HCT116 (cell line): ENCODE results near the gene DOK5. TPM values are rescaled to one million over a fixed set of nuclear protein-coding genes. Genes with fewer than 3 reads are reported as not detected.

Experiments
- ATAC-seq: fragments of 200-7000 bp; cut with Tn5 transposase; 2 replicates; pipeline ENCODE4 v1.9.1; 2020; ENCODE audit warnings: mild to moderate bottlenecking, moderate library complexity
- BruUV-seq: library from RNA; stranded (reverse); fragments of 400-500 nt; replicated peaks from 2 replicates; lab custom pipeline; 2021; lab: Mats Ljungman, UMichigan
- CTCF ChIA-PET: fragments of 300-600 bp; sonication (Branson Sonifier 250); formaldehyde crosslinking; loops from one replicate; lab custom pipeline; 2021; ENCODE audit warnings: antibody characterized with exemption; lab: Charles Lee
- POLR2A ChIA-PET: fragments of 300-600, 350-600 bp; sonication (Branson Sonifier 250); formaldehyde crosslinking; loops from one replicate; lab custom pipeline; 2021; ENCODE audit warnings: antibody characterized with exemption; lab: Charles Lee
- RAD21 ChIA-PET, 2 experiments: fragments of 300-600 bp; sonication (Branson Sonifier 250); formaldehyde crosslinking; loops; one replicate each; lab custom pipeline; 2023; ENCODE audit warnings: low total read pairs in 2 of 2; ENCODE audit not compliant: uncharacterized antibody in 2 of 2, unreplicated experiment in 2 of 2, low non-redundant PET in 1 of 2; lab: Charles Lee
- DNase-seq: peaks from one replicate; pipeline ENCODE4 v3.0.0-alpha.2; 2010; ENCODE audit warnings: low read depth, low spot score
- H2AFZ ChIP-seq: fragments of 200-600 bp; shearing (Covaris generic), sonication (generic); 2 replicates; pipeline ENCODE4 v1.6.1; 2017; ENCODE audit warnings: low read depth, mixed run types, mixed read lengths, antibody characterized with exemption, low read length; ENCODE audit not compliant: poor library complexity, severe bottlenecking
- H3K27ac ChIP-seq: 2 replicates; pipeline ENCODE4 v1.5.1; 2012; ENCODE audit warnings: low read depth, low read length
- H3K27me3 ChIP-seq: fragments of 200-600 bp; sonication (generic); 2 replicates; pipeline ENCODE4 v1.6.1; 2016; ENCODE audit warnings: mixed run types, low read length, mixed read lengths; ENCODE audit not compliant: insufficient read depth
- H3K36me3 ChIP-seq, 2 experiments: fragments of 200-500 bp in 1 of 2; fragments of 200-600 bp in 1 of 2; sonication (Bioruptor generic) in 1 of 2; sonication (generic) in 1 of 2; 2 replicates each; pipeline versions ENCODE4 v1.5.1 to v1.6.1; 2014 to 2016; ENCODE audit warnings: low read length in 2 of 2, inconsistent platforms in 1 of 2, mixed read lengths in 1 of 2, mixed run types in 1 of 2; ENCODE audit not compliant: insufficient read depth in 2 of 2, control insufficient read depth in 1 of 2
- H3K4me1 ChIP-seq, 2 experiments: fragments of 200-600 bp in 1 of 2; sonication (generic) in 1 of 2; 2 replicates each; pipeline versions ENCODE4 v1.5.1 to v1.6.1; 2012 to 2017; ENCODE audit warnings: low read length in 2 of 2, inconsistent platforms in 1 of 2, mild to moderate bottlenecking in 1 of 2, mixed read lengths in 1 of 2, mixed run types in 1 of 2, moderate library complexity in 1 of 2; ENCODE audit not compliant: insufficient read depth in 2 of 2, control insufficient read depth in 1 of 2
- H3K4me2 ChIP-seq: fragments of 200-600 bp; sonication (generic); 2 replicates; pipeline ENCODE4 v1.6.1; 2017; ENCODE audit warnings: mixed run types, low read length, mixed read lengths
- H3K4me3 ChIP-seq, 2 experiments: fragments of 200-600 bp in 1 of 2; sonication (generic) in 1 of 2; replicated peaks in 1 of 2; 2 replicates each; pipeline ENCODE4 v1.5.1; 2011 to 2016; ENCODE audit warnings: low read length in 2 of 2, control low read depth in 1 of 2, low read depth in 1 of 2, mild to moderate bottlenecking in 1 of 2, mixed read lengths in 1 of 2, mixed run types in 1 of 2
- H3K79me2 ChIP-seq: fragments of 200-600 bp; sonication (generic); 2 replicates; pipeline ENCODE4 v1.6.1; 2017; ENCODE audit warnings: mild to moderate bottlenecking, mixed run types, low read length, moderate library complexity, mixed read lengths; ENCODE audit not compliant: insufficient read depth
- H3K9ac ChIP-seq: fragments of 200-600 bp; sonication (generic); 2 replicates; pipeline ENCODE4 v1.6.1; 2016; ENCODE audit warnings: low read length, mixed read lengths
- H3K9me2 ChIP-seq: fragments of 200-600 bp; sonication (generic), shearing (Covaris generic); 2 replicates; pipeline ENCODE4 v1.6.1; 2017; ENCODE audit warnings: mixed run types, mild to moderate bottlenecking, moderate library complexity; ENCODE audit not compliant: insufficient read depth
- H3K9me3 ChIP-seq, 2 experiments: fragments of 200-500 bp in 1 of 2; fragments of 200-600 bp in 1 of 2; sonication (Bioruptor generic) in 1 of 2; sonication (generic) in 1 of 2; 2 replicates each; pipeline ENCODE4 v1.6.1; 2014 to 2017; ENCODE audit warnings: low read length in 2 of 2, mixed read lengths in 2 of 2, inconsistent platforms in 1 of 2, low read depth in 1 of 2, mild to moderate bottlenecking in 1 of 2, mixed run types in 1 of 2, moderate library complexity in 1 of 2; ENCODE audit not compliant: control insufficient read depth in 1 of 2, insufficient read depth in 1 of 2
- H4K20me1 ChIP-seq: fragments of 200-600 bp; sonication (generic), shearing (Covaris generic); 2 replicates; pipeline ENCODE4 v1.6.1; 2017; ENCODE audit warnings: mixed run types, mild to moderate bottlenecking, moderate library complexity; ENCODE audit not compliant: insufficient read depth
- EGR1 ChIP-seq: IDR thresholded peaks from 2 replicates; pipeline ENCODE4 v1.6.1; 2012; ENCODE audit warnings: low read depth
- ELF1 ChIP-seq: IDR thresholded peaks from 2 replicates; pipeline ENCODE4 v1.6.1; 2012; ENCODE audit warnings: low read depth, borderline replicate concordance
- EZH2 ChIP-seq: fragments of 200-600 bp; sonication (generic); IDR thresholded peaks from 2 replicates; pipeline ENCODE4 v1.6.1; 2017; ENCODE audit warnings: antibody characterized with exemption, mixed run types
- EZH2phosphoT487 ChIP-seq: fragments of 200-600 bp; IDR thresholded peaks from 2 replicates; pipeline ENCODE4 v1.6.1; 2018; ENCODE audit warnings: antibody characterized with exemption, borderline replicate concordance
- JUND ChIP-seq: IDR thresholded peaks from 2 replicates; pipeline ENCODE4 v1.6.1; 2012
- SIN3A ChIP-seq: IDR thresholded peaks from 2 replicates; pipeline ENCODE4 v1.6.1; 2012; ENCODE audit warnings: low read depth
- SP1 ChIP-seq: IDR thresholded peaks from 2 replicates; pipeline ENCODE4 v1.6.1; 2012; ENCODE audit warnings: low read depth
- TCF7L2 ChIP-seq: IDR thresholded peaks from 2 replicates; pipeline ENCODE4 v1.7.0; 2011; ENCODE audit warnings: borderline replicate concordance, inconsistent platforms; ENCODE audit not compliant: insufficient read depth, insufficient read length; ENCODE audit errors: extremely low read depth
- YY1 ChIP-seq: IDR thresholded peaks from 2 replicates; pipeline ENCODE4 v1.6.1; 2011; ENCODE audit warnings: low read length, low read depth, moderate library complexity, mild to moderate bottlenecking; ENCODE audit not compliant: insufficient replicate concordance; ENCODE audit errors: extremely low read depth
- ZNF274 ChIP-seq: fragments of 200-500 bp; sonication (Bioruptor generic); IDR thresholded peaks from 2 replicates; pipeline ENCODE4 v1.6.1; 2014; ENCODE audit warnings: mild to moderate bottlenecking, low read depth, low read length, inconsistent platforms
- intact Hi-C: fragments of 100-400 bp; cut with micrococcal nuclease; formaldehyde crosslinking; loops from 2 replicates; pipeline ENCODE4 v1.10.0; 2022
- total RNA-seq: library from RNA; stranded (reverse); gene quantifications from one replicate; pipeline ENCODE4 v1.2.1, GENCODE V29; 2021; ENCODE audit not compliant: unreplicated experiment
- TF ChIP-seq, protein P1 (sequence below): IDR thresholded peaks from 2 replicates; pipeline ENCODE4 v1.6.1; 2012; ENCODE audit warnings: low read depth
- TF ChIP-seq, protein P2 (sequence below): IDR thresholded peaks from 2 replicates; pipeline ENCODE4 v1.6.1; 2011; ENCODE audit warnings: mild to moderate bottlenecking, low read length, moderate library complexity; ENCODE audit not compliant: insufficient replicate concordance; ENCODE audit errors: extremely low read depth

DOK5 gene
- total RNA-seq, 1 experiment from 2014 or later = not detected

DNA sequence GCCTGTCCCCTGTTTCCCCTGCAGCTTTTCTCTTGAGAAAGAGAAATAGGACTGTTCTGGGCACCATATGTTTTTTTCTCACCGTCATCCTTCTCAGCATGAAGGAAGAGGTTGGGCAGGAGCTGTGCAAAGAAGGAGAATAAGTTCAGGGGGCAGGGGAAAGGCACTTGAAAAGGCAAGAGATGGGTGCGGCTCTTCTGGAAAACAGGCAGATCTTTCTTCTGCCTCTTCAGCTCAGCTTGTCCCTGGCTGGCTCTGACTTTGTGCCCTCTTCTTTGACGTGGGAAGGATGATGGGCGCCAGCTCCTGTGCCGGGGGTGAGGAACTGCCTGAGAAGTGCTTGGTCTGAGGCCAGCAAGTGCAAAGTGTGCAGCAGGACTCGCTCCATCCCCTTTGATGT lies 206.5 kb downstream of the DOK5 start:
- ATAC-seq = no peak
- H3K36me3 ChIP-seq = no peaks in the 10 kb centered on the region
- H3K79me2 ChIP-seq = no peaks in the 10 kb centered on the region
- H3K9ac ChIP-seq = no peak overlapping the region
- BruUV-seq = no TSS peak
- no peaks in the 10 kb centered on the region for H3K9me2 ChIP-seq
- H3K4me3 ChIP-seq = no peak overlapping the region
- no peaks in the 10 kb centered on the region for H3K27me3 ChIP-seq
- H4K20me1 ChIP-seq = no peaks in the 10 kb centered on the region
- no peaks in the 10 kb centered on the region for H3K4me1 ChIP-seq
- CTCF ChIA-PET = interaction anchor here (0.6 to 1.7 kb wide), 5 partner anchors 13 to 1873 kb away, joined by 3 to 8 read pairs (median 3); no protein-coding TSS in a partner anchor
- H3K27ac ChIP-seq = no peak overlapping the region
- no peak for TF ChIP-seq EZH2phosphoT487
- no peak overlapping the region for H3K4me2 ChIP-seq
- RAD21 ChIA-PET = no interaction called here
- no peaks in the 10 kb centered on the region for H3K9me3 ChIP-seq
- no peak overlapping the region for H2AFZ ChIP-seq
- POLR2A ChIA-PET = no interaction called here
- intact Hi-C loops = loop anchor here (1.0 kb wide), 1 partner anchor 1567 kb away; no protein-coding TSS in a partner anchor
- DNase-seq = no peak

DNA sequence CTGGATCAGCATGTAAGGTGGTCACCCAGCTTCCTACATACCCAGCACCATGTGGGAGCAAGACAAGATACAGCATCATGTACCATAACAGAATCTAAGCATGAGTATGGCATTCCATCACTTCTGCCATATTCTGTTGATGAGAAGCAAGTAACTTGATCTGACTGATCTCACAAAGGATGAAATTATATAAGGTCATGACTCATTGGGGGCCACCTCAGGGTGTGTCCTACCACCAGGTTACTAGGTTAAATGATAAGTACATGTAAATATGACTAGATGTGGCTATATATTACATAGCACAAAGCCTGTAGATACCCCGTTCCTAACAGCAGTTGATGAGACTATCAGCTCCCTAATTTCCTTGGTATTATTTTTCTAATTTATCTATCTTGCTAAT lies 213.1 kb downstream of the DOK5 start:
- Histone ChIP-seq H3K4me3 (no peak overlapping the region), H3K4me1 (no peaks in the 10 kb centered on the region), H3K4me2 (no peak overlapping the region), H4K20me1 (no peaks in the 10 kb centered on the region), H3K27me3 (no peaks in the 10 kb centered on the region), H3K36me3 (no peaks in the 10 kb centered on the region), H3K79me2 (no peaks in the 10 kb centered on the region), H3K9me3 (no peaks in the 10 kb centered on the region), H3K27ac (no peak overlapping the region), H3K9me2 (no peaks in the 10 kb centered on the region), H2AFZ (no peak overlapping the region), H3K9ac (no peak overlapping the region)
- DNase-seq (no peak), ATAC-seq (no peak)
- BruUV-seq = no TSS peak
- CTCF ChIA-PET = no interaction called here
- POLR2A ChIA-PET = no interaction called here
- RAD21 ChIA-PET = no interaction called here
- intact Hi-C loops = no loop called here
- TF ChIP-seq ZNF274 = no peak
- no peak for TF ChIP-seq YY1
- TF ChIP-seq EZH2 = no peak
- no peak for TF ChIP-seq JUND
- no peak for TF ChIP-seq ELF1
- no peak for TF ChIP-seq SP1
- TF ChIP-seq SIN3A = no peak
- TF ChIP-seq EGR1 = no peak
- no peak for TF ChIP-seq EZH2phosphoT487
- TF ChIP-seq, protein P1, sequence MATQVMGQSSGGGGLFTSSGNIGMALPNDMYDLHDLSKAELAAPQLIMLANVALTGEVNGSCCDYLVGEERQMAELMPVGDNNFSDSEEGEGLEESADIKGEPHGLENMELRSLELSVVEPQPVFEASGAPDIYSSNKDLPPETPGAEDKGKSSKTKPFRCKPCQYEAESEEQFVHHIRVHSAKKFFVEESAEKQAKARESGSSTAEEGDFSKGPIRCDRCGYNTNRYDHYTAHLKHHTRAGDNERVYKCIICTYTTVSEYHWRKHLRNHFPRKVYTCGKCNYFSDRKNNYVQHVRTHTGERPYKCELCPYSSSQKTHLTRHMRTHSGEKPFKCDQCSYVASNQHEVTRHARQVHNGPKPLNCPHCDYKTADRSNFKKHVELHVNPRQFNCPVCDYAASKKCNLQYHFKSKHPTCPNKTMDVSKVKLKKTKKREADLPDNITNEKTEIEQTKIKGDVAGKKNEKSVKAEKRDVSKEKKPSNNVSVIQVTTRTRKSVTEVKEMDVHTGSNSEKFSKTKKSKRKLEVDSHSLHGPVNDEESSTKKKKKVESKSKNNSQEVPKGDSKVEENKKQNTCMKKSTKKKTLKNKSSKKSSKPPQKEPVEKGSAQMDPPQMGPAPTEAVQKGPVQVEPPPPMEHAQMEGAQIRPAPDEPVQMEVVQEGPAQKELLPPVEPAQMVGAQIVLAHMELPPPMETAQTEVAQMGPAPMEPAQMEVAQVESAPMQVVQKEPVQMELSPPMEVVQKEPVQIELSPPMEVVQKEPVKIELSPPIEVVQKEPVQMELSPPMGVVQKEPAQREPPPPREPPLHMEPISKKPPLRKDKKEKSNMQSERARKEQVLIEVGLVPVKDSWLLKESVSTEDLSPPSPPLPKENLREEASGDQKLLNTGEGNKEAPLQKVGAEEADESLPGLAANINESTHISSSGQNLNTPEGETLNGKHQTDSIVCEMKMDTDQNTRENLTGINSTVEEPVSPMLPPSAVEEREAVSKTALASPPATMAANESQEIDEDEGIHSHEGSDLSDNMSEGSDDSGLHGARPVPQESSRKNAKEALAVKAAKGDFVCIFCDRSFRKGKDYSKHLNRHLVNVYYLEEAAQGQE = no peak
- TF ChIP-seq TCF7L2 = no peak
- TF ChIP-seq, protein P2, sequence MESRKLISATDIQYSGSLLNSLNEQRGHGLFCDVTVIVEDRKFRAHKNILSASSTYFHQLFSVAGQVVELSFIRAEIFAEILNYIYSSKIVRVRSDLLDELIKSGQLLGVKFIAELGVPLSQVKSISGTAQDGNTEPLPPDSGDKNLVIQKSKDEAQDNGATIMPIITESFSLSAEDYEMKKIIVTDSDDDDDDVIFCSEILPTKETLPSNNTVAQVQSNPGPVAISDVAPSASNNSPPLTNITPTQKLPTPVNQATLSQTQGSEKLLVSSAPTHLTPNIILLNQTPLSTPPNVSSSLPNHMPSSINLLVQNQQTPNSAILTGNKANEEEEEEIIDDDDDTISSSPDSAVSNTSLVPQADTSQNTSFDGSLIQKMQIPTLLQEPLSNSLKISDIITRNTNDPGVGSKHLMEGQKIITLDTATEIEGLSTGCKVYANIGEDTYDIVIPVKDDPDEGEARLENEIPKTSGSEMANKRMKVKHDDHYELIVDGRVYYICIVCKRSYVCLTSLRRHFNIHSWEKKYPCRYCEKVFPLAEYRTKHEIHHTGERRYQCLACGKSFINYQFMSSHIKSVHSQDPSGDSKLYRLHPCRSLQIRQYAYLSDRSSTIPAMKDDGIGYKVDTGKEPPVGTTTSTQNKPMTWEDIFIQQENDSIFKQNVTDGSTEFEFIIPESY = no peak
